Gastroesophageal sphincter (tissue), 3 donors: Measurements from ENCODE around the gene C4BPA.

Source experiments
- POLR2A ChIP-seq, 2 donors: fragments of 450-650 bp; IDR thresholded peaks; one replicate each; pipeline ENCODE4 v1.6.1; 2017; ENCODE audit warnings: antibody characterized with exemption in 2 of 2, mild to moderate bottlenecking in 2 of 2, moderate library complexity in 1 of 2
- TF ChIP-seq, protein P1 (sequence below), 4 experiments: fragments of 200-600 bp in 2 of 4; fragments of 450-650 bp in 2 of 4; sonication (generic) in 1 of 4; IDR thresholded peaks; one replicate each; pipeline ENCODE4 v1.5.1; 2017 to 2019; ENCODE audit warnings: antibody characterized with exemption in 4 of 4, mild to moderate bottlenecking in 2 of 4, moderate library complexity in 2 of 4

DNA sequence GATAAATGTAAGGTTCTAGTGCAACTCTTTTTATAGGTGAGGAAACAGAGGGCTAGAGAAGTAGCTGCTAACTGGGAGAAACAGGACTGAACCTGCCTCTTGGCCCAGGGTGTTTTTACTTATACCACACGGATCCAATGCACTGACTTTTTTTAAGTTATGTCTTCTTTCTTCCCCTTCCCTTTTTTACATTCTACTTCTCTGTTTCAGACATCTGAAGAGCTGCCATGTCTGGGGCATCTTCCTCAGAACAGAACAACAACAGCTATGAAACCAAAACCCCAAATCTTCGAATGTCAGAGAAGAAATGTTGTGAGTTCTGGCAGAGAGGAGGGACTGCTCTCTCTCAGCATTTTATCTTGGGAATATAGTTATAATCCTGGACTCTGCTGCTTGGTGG is 49.5 kb upstream of the C4BPA start:
- TF ChIP-seq, protein P1, sequence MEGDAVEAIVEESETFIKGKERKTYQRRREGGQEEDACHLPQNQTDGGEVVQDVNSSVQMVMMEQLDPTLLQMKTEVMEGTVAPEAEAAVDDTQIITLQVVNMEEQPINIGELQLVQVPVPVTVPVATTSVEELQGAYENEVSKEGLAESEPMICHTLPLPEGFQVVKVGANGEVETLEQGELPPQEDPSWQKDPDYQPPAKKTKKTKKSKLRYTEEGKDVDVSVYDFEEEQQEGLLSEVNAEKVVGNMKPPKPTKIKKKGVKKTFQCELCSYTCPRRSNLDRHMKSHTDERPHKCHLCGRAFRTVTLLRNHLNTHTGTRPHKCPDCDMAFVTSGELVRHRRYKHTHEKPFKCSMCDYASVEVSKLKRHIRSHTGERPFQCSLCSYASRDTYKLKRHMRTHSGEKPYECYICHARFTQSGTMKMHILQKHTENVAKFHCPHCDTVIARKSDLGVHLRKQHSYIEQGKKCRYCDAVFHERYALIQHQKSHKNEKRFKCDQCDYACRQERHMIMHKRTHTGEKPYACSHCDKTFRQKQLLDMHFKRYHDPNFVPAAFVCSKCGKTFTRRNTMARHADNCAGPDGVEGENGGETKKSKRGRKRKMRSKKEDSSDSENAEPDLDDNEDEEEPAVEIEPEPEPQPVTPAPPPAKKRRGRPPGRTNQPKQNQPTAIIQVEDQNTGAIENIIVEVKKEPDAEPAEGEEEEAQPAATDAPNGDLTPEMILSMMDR (IDR thresholded peaks at IDR 0.05) = no peak
- TF ChIP-seq POLR2A (IDR thresholded peaks at IDR 0.05) = no peak
